Panc1 (cell line): ENCODE measurements around the gene SEC31A. TPM values are rescaled to one million over a fixed set of nuclear protein-coding genes. Genes with fewer than 3 reads are reported as not detected.

ENCODE experiments used
- ATAC-seq: fragments of 200-7000 bp; cut with Tn5 transposase; 2 replicates; pipeline ENCODE4 v1.9.1; 2020; ENCODE audit warnings: mild to moderate bottlenecking, moderate library complexity
- BruUV-seq: library from RNA; stranded (reverse); fragments of 400-500 nt; replicated peaks from 2 replicates; lab custom pipeline; 2021; lab: Mats Ljungman, UMichigan
- CTCF ChIA-PET: fragments of 300-600 bp; sonication (Branson Sonifier 250); formaldehyde crosslinking; loops from one replicate; lab custom pipeline; 2022; ENCODE audit warnings: antibody characterized with exemption; lab: Charles Lee
- POLR2A ChIA-PET: fragments of 300-600 bp; sonication (Branson Sonifier 250); formaldehyde crosslinking; loops from one replicate; lab custom pipeline; 2022; ENCODE audit warnings: antibody characterized with exemption; lab: Charles Lee
- DNase-seq: peaks from one replicate; pipeline ENCODE4 v3.0.0-alpha.2; 2010; ENCODE audit warnings: low read depth, low spot score
- H3K27ac ChIP-seq: 2 replicates; pipeline ENCODE4 v1.5.1; 2011; ENCODE audit warnings: mild to moderate bottlenecking, low read length, inconsistent platforms
- H3K27me3 ChIP-seq: fragments of 200-500 bp; sonication (Bioruptor generic); 2 replicates; pipeline ENCODE4 v1.6.0; 2014; ENCODE audit warnings: low read length, inconsistent platforms; ENCODE audit not compliant: control insufficient read depth, insufficient read depth
- H3K36me3 ChIP-seq: fragments of 200-500 bp; sonication (Bioruptor generic); 2 replicates; pipeline ENCODE4 v1.5.1; 2014; ENCODE audit warnings: inconsistent platforms, mild to moderate bottlenecking, low read length, moderate library complexity; ENCODE audit not compliant: control insufficient read depth, insufficient read depth
- H3K4me1 ChIP-seq: 2 replicates; pipeline ENCODE4 v1.5.1; 2011; ENCODE audit warnings: inconsistent platforms, mild to moderate bottlenecking, low read length, moderate library complexity; ENCODE audit not compliant: control insufficient read depth, insufficient read depth
- H3K4me3 ChIP-seq, 2 experiments: 2 replicates each; pipeline ENCODE4 v1.5.1; 2011 to 2012; ENCODE audit warnings: low read depth in 2 of 2, low read length in 2 of 2, mild to moderate bottlenecking in 2 of 2, inconsistent platforms in 1 of 2, moderate library complexity in 1 of 2
- H3K9me3 ChIP-seq: fragments of 200-500 bp; sonication (Bioruptor generic); 2 replicates; pipeline ENCODE4 v1.5.1; 2014; ENCODE audit warnings: low read depth, mild to moderate bottlenecking, inconsistent platforms, low read length, moderate library complexity; ENCODE audit not compliant: control insufficient read depth, insufficient read depth
- CTCF ChIP-seq: fragments of 450-650 bp; IDR thresholded peaks from 2 replicates; pipeline ENCODE4 v1.5.1; 2017; ENCODE audit warnings: mild to moderate bottlenecking
- POLR2AphosphoS5 ChIP-seq: IDR thresholded peaks from 2 replicates; pipeline ENCODE4 v1.6.1; 2012; ENCODE audit warnings: mild to moderate bottlenecking, low read depth, low read length, moderate library complexity
- REST ChIP-seq, 2 experiments: IDR thresholded peaks; 2 replicates each; pipeline ENCODE4 v1.6.1; 2011 to 2012; ENCODE audit warnings: low read depth in 2 of 2, control low read depth in 1 of 2, low read length in 1 of 2, mild to moderate bottlenecking in 1 of 2, moderate library complexity in 1 of 2; ENCODE audit not compliant: insufficient read depth in 1 of 2
- SIN3A ChIP-seq: IDR thresholded peaks from 2 replicates; pipeline ENCODE4 v1.6.1; 2012; ENCODE audit warnings: low read depth, mild to moderate bottlenecking, low read length, moderate library complexity, borderline replicate concordance; ENCODE audit not compliant: insufficient read depth
- TCF7L2 ChIP-seq: IDR thresholded peaks from 2 replicates; pipeline ENCODE4 v1.6.1; 2011; ENCODE audit warnings: mild to moderate bottlenecking, low read depth, low read length, inconsistent platforms
- in situ Hi-C: cut with HindIII; loops from 2 replicates; pipeline ENCODE4 v1.10.0; 2016; ENCODE audit warnings: low sequenced_read_pairs, low pct_unique_long_range_greater_than_20kb
- intact Hi-C: fragments of 100-400 bp; cut with micrococcal nuclease; formaldehyde crosslinking; loops from one replicate; pipeline ENCODE4 v1.10.0; 2022; ENCODE audit not compliant: unreplicated experiment
- total RNA-seq: library from RNA; stranded (reverse); gene quantifications from one replicate; pipeline ENCODE4 v1.2.1, GENCODE V29; 2021; ENCODE audit not compliant: unreplicated experiment

Gene SEC31A
- total RNA-seq, 1 experiment from 2014 or later = 107 TPM

GRCh38 chr4:82909326-82909725, 18.4 kb upstream of the SEC31A start:
- DNase-seq = no peak
- Histone ChIP-seq H3K27me3 (no peaks in the 10 kb centered on the region), H3K4me3 (no peak overlapping the region), H3K4me1 (no peaks in the 10 kb centered on the region), H3K36me3 (no peaks in the 10 kb centered on the region; the same call in 1 of the 2 replicates), H3K9me3 (no peaks in the 10 kb centered on the region), H3K27ac (no peak overlapping the region)
- ATAC-seq = no peak
- CTCF ChIA-PET = no interaction called here
- intact Hi-C loops (no loop called here), in situ Hi-C loops (no loop called here)
- no TSS peak for BruUV-seq
- TF ChIP-seq SIN3A (no peak), CTCF (no peak), TCF7L2 (no peak), POLR2AphosphoS5 (no peak), REST (IDR thresholded peaks at IDR 0.05; ENCODE audit: insufficient read depth in 1 of 2, low read depth in 2 of 2, low read length in 1 of 2) (no peak)
- POLR2A ChIA-PET = no interaction called here

GRCh38 chr4:82906469-82906868, 15.5 kb upstream of the SEC31A start:
- Histone ChIP-seq H3K27ac (no peak overlapping the region), H3K27me3 (no peaks in the 10 kb centered on the region), H3K36me3 (no peaks in the 10 kb centered on the region; the same call in 1 of the 2 replicates), H3K9me3 (no peaks in the 10 kb centered on the region), H3K4me1 (peaks cover 9% of the 10 kb centered on the region), H3K4me3 (no peak overlapping the region)
- ChIA-PET CTCF (no interaction called here), POLR2A (no interaction called here)
- DNase-seq (no peak), ATAC-seq (no peak)
- intact Hi-C loops (no loop called here), in situ Hi-C loops (no loop called here)
- no peak for TF ChIP-seq REST (IDR thresholded peaks at IDR 0.05; ENCODE audit: insufficient read depth in 1 of 2, low read depth in 2 of 2, low read length in 1 of 2)
- no peak for TF ChIP-seq TCF7L2
- no peak for TF ChIP-seq SIN3A
- TF ChIP-seq POLR2AphosphoS5 = no peak
- TF ChIP-seq CTCF = no peak
- BruUV-seq = no TSS peak
